DMS 273 treated with DMSO at 0.1 percent for 48 hours (cell line): Measurements from ENCODE around the gene SH3TC2.

Experiments
- DNase-seq: peaks from one replicate; lab custom pipeline; 2025; lab: John Stamatoyannopoulos, UW

Gene SH3TC2

GRCh38 chr5:149060325-149060724, 2.5 kb downstream of the SH3TC2 start:
- DNase-seq = no peak

- DNase-seq = no peak
Measured at GRCh38 chr5:149056616-149057165, 6.2 kb downstream of the SH3TC2 start.

GRCh38 chr5:149054416-149054815, 8.4 kb downstream of the SH3TC2 start:
- no peak for DNase-seq

GRCh38 chr5:149053072-149053695, 9.7 kb downstream of the SH3TC2 start:
- no peak for DNase-seq

GRCh38 chr5:149049371-149049781, 13.5 kb downstream of the SH3TC2 start:
- no peak for DNase-seq

GRCh38 chr5:149048811-149049210, 14.1 kb downstream of the SH3TC2 start:
- DNase-seq = no peak

GRCh38 chr5:149047462-149047861, 15.4 kb downstream of the SH3TC2 start:
- DNase-seq = no peak

- no peak for DNase-seq
Measured at GRCh38 chr5:149046196-149046829, 16.5 kb downstream of the SH3TC2 start.

GRCh38 chr5:149045089-149045460, 17.8 kb downstream of the SH3TC2 start:
- no peak for DNase-seq

GRCh38 chr5:149044453-149045088, 18.3 kb downstream of the SH3TC2 start:
- no peak for DNase-seq

- no peak for DNase-seq
Measured at GRCh38 chr5:149043641-149044040, 19.2 kb downstream of the SH3TC2 start.

- no peak for DNase-seq
Measured at GRCh38 chr5:149042865-149043264, 20.0 kb downstream of the SH3TC2 start.

GRCh38 chr5:149041242-149041641, 21.6 kb downstream of the SH3TC2 start:
- no peak for DNase-seq

- DNase-seq = no peak
Measured at GRCh38 chr5:149040421-149040820, 22.4 kb downstream of the SH3TC2 start.

- DNase-seq = no peak
Measured at GRCh38 chr5:149039506-149039905, 23.4 kb downstream of the SH3TC2 start.

- no peak for DNase-seq
Measured at GRCh38 chr5:149038336-149039080, 24.4 kb downstream of the SH3TC2 start.

GRCh38 chr5:149037817-149038216, 25.0 kb downstream of the SH3TC2 start:
- DNase-seq = no peak

- DNase-seq = no peak
Measured at GRCh38 chr5:149036970-149037369, 25.9 kb downstream of the SH3TC2 start.

GRCh38 chr5:149036168-149036567, 26.7 kb downstream of the SH3TC2 start:
- DNase-seq = no peak

GRCh38 chr5:149035372-149035790, 27.5 kb downstream of the SH3TC2 start:
- peak; percentile 26 for DNase-seq

GRCh38 chr5:149030838-149031397, 31.9 kb downstream of the SH3TC2 start:
- no peak for DNase-seq

- DNase-seq = no peak
Measured at GRCh38 chr5:149030392-149030791, 32.5 kb downstream of the SH3TC2 start.
